ENCODE results near the gene TBC1D19. TPM values are rescaled to one million over a fixed set of nuclear protein-coding genes. Genes with fewer than 3 reads are reported as not detected.
A peak's percentile ranks its signal among the peaks of the same experiment; 100 is the strongest.

Gene TBC1D19
- total RNA-seq, 1 donor from 2014 or later, result 6.5 TPM

- ATAC-seq (no peak), DNase-seq (no peak)
- intact Hi-C loops (cut with micrococcal nuclease), result no loop called here
These were observed 173.9 kb downstream of the TBC1D19 start for GRCh38 chr4:26757751-26758150.

DNA sequence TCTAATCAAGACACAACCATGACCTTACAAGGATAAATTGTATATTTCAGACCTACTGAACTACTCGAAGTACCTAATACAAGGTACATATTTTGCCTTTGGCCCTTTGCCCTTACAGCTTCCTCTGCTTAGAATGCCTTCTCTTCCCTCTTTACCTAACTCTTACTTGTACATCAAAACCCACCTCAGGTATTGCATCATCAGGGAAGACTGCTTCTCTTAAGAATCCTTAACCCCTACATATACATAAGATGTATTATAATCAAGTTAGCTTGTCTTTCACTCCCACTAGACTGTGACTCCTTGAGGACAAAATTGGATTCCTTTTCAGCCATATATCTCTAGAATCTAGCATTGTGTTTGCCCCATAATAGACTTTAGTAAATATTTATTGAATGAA, 175.0 kb downstream of the TBC1D19 start:
- no peak for DNase-seq
- ATAC-seq, result no peak
- intact Hi-C loops (cut with micrococcal nuclease), result no loop called here

DNA sequence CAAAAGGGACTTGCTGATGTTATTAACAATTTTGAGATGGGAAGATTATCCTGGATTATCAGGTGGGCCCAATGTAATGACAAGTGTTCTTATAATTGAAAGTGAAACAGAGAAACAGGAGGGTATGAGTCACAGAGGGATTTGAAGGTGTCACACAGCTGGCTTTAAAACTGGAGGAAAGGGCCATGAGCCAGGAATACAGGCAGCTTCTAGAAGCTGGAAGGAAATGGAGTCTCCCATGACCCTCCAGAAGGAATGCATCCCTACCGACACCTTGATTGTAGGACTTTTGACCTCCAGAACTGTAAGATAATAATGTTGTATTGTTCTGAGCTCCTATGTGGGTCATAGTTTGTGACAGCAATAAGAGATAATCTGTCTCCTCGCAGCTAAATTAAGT, 178.8 kb downstream of the TBC1D19 start:
- no peak for DNase-seq
- no peak for ATAC-seq
- intact Hi-C loops (cut with micrococcal nuclease), result no loop called here

DNA sequence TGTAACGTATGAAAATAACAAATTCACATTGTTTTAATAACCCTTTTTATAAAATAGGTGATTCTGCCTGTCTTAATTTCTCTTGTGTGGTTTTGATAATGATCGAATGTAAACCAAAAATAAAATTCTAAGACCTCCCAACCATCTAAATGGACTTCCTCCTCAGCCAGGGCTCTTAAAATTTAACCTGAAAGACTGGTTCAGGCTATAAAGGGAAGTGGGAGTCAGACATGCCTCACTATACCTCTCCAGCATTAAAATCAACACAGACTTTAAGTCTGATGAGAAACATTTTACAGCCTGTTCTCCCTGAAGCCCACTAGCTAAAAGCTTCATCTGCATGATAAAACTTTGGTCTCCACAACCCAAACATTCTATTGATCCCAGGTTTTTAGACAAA, 179.2 kb downstream of the TBC1D19 start:
- intact Hi-C loops (cut with micrococcal nuclease), result no loop called here
- DNase-seq (no peak), ATAC-seq (no peak)

- no peak for ATAC-seq
These were observed 179.8 kb downstream of the TBC1D19 start for GRCh38 chr4:26763648-26764047.

GRCh38 chr4:26764231-26764630, 180.3 kb downstream of the TBC1D19 start:
- no peak for ATAC-seq
- no peak for DNase-seq
- intact Hi-C loops (cut with micrococcal nuclease), result no loop called here

More at GRCh38 chr4:26763648-26764047, 179.8 kb downstream of the TBC1D19 start:
- no peak for DNase-seq
- intact Hi-C loops (cut with micrococcal nuclease), result no loop called here

GRCh38 chr4:26765515-26765914, 181.6 kb downstream of the TBC1D19 start:
- ATAC-seq (no peak), DNase-seq (no peak)
- intact Hi-C loops (cut with micrococcal nuclease), result no loop called here

- ATAC-seq (peak; percentile 38), DNase-seq (no peak)
These were observed 182.3 kb downstream of the TBC1D19 start for GRCh38 chr4:26766141-26766540.

GRCh38 chr4:26772096-26772873, 188.4 kb downstream of the TBC1D19 start:
- no peak for ATAC-seq
- no peak for DNase-seq
- intact Hi-C loops (cut with micrococcal nuclease), result no loop called here

More at GRCh38 chr4:26766141-26766540, 182.3 kb downstream of the TBC1D19 start:
- intact Hi-C loops (cut with micrococcal nuclease), result no loop called here

GRCh38 chr4:26779224-26779623, 195.3 kb downstream of the TBC1D19 start:
- intact Hi-C loops (cut with micrococcal nuclease), result no loop called here
- no peak for ATAC-seq

DNA sequence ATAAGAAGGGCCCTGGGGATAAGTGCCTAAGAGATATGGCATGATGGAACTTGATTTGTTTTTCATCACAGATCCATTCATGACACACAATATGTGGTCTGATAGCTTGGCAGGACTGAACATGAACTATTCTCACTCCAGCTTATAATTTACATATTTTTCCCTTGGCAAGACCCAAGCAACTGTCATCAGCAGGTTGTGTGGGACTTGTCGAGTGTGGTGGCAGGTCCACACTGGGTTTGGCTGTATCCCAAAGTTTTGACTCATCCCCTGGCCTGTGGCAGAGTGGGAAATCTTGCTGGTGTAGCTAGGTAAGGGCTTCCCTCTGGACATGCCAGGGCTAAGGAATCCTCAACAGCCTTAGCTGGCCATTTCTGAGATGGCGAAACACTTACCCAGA, 195.8 kb downstream of the TBC1D19 start:
- ATAC-seq (peak; percentile 95), DNase-seq (peak; percentile 32)
- intact Hi-C loops (cut with micrococcal nuclease), result no loop called here

More at GRCh38 chr4:26779224-26779623, 195.3 kb downstream of the TBC1D19 start:
- no peak for DNase-seq

- DNase-seq (no peak), ATAC-seq (no peak)
- intact Hi-C loops (cut with micrococcal nuclease), result no loop called here
These were observed 196.7 kb downstream of the TBC1D19 start for GRCh38 chr4:26780539-26780938.

DNA sequence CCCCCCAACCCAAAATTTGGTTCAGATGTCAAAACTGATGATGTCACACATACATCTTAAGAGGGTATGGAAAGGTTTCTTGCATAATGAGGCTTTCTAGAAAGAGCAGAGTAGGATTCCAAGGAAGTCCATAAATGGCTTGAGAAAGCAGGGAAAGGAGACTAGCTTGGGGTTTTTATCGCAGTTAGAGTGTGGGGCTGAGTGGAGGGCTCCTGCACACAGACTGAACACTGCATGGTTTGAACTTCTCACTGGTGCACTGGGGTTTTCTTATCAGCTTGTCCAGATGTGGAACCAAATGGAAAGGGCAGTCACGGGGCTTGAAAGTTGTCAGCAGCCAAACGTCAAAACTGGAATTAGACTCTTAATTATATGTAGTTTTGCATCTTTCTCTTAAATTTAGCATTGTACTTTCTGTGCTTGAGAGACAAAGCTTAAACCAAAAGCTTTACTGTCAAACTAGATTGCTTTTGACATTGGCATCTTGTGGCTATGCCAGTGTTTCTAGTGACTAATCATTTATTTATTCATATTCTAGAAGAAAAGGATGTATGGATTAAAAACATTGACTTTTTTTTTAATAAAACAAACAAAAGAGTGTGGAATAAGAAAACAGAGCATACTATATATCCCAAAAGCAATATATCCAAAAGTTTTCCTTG, 198.4 kb downstream of the TBC1D19 start:
- intact Hi-C loops (cut with micrococcal nuclease), result no loop called here
- no peak for DNase-seq
- ATAC-seq, result no peak

- intact Hi-C loops (cut with micrococcal nuclease), result no loop called here
- no peak for DNase-seq
- no peak for ATAC-seq
These were observed 198.9 kb downstream of the TBC1D19 start for GRCh38 chr4:26782830-26783202.

- ATAC-seq (no peak), DNase-seq (no peak)
- intact Hi-C loops (cut with micrococcal nuclease), result no loop called here
These were observed 200.5 kb downstream of the TBC1D19 start for GRCh38 chr4:26784207-26784865.

- DNase-seq, result no peak
- intact Hi-C loops (cut with micrococcal nuclease), result no loop called here
- no peak for ATAC-seq
These were observed 201.4 kb downstream of the TBC1D19 start for GRCh38 chr4:26785312-26785711.

- DNase-seq (no peak), ATAC-seq (no peak)
- intact Hi-C loops (cut with micrococcal nuclease), result no loop called here
These were observed 201.9 kb downstream of the TBC1D19 start for GRCh38 chr4:26785810-26786209.

GRCh38 chr4:26786916-26787315, 203.0 kb downstream of the TBC1D19 start:
- intact Hi-C loops (cut with micrococcal nuclease), result no loop called here
- DNase-seq, result no peak
- ATAC-seq, result no peak

- intact Hi-C loops (cut with micrococcal nuclease), result no loop called here
- peak; percentile 54 for DNase-seq
These were observed 203.8 kb downstream of the TBC1D19 start for GRCh38 chr4:26787461-26788340.

More at GRCh38 chr4:26787461-26788340, 203.8 kb downstream of the TBC1D19 start:
- ATAC-seq, result peak; percentile 82

All from left ventricle myocardium superior (tissue), 1 donor.